ENCODE results near the gene MST1R.

MST1R gene

DNA sequence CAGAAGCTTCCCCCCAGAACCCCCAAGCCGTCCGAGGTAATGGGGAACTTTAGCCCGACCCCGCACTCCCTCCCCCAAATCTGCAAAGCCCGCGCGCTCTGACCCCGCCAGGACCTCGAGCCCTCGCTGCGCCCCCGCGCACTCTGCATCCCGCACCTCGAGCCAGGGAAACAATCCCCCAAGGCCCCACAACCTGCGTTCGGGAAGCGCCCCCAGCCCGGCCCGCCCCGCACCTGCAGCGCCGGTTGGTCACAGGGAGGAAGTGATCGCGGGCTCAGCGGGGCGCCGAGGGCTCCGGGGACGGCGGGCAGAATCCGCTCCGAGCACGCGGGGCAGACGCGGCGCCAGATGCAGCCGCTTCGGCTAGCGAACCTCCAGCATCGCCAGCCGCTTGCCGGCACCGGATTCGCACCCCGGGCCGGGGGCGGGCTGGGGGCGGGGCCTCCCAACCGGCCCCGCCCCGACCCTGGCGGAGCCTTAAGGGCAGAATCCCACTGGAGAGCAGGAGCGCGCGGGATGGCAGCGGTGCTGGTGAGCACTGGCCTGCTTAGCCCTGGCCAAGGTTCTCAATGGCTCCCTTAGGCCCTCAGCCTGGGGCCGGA, 34.0 kb downstream of the MST1R start, which contains the start of gene CAMKV:
Gene CAMKV (minus strand): TSS at position 382 of the 602 bp plus-strand sequence. CDS start 7,518 bp downstream, outside the sequence.
- Histone ChIP-seq H3K9ac (ENCODE audit: low read length) (no peak within 1 kb of the TSS), H3K4me1 (ENCODE audit: insufficient read depth, low read length, severe bottlenecking) (peaks cover 8% of the 10 kb centered on the region), H3K79me2 (ENCODE audit: insufficient read depth, low read length) (no peaks in the 10 kb centered on the region), H3K4me3 (ENCODE audit: low read depth, low read length, poor library complexity, severe bottlenecking) (peak within 1 kb of the TSS; percentile 36), H3K36me3 (ENCODE audit: insufficient read depth, low read length) (no peaks in the 10 kb centered on the region), H3K4me2 (ENCODE audit: low read length) (peak within 1 kb of the TSS; percentile 40), H3K27ac (ENCODE audit: low read depth, low read length, poor library complexity, severe bottlenecking) (no peak within 1 kb of the TSS), H3K9me3 (ENCODE audit: low read length) (no peaks in the 10 kb centered on the region), H4K20me1 (ENCODE audit: insufficient read depth, low read length) (no peaks in the 10 kb centered on the region), H3F3A (ENCODE audit: insufficient read depth, low read length) (no peaks in the 10 kb centered on the region), H3K27me3 (ENCODE audit: insufficient read depth, low read length) (no peaks in the 10 kb centered on the region), H2AFZ (ENCODE audit: low read length) (no peak within 1 kb of the TSS), H3K9me2 (ENCODE audit: low read depth, low read length) (no peaks in the 10 kb centered on the region)
- TF ChIP-seq, protein P1, sequence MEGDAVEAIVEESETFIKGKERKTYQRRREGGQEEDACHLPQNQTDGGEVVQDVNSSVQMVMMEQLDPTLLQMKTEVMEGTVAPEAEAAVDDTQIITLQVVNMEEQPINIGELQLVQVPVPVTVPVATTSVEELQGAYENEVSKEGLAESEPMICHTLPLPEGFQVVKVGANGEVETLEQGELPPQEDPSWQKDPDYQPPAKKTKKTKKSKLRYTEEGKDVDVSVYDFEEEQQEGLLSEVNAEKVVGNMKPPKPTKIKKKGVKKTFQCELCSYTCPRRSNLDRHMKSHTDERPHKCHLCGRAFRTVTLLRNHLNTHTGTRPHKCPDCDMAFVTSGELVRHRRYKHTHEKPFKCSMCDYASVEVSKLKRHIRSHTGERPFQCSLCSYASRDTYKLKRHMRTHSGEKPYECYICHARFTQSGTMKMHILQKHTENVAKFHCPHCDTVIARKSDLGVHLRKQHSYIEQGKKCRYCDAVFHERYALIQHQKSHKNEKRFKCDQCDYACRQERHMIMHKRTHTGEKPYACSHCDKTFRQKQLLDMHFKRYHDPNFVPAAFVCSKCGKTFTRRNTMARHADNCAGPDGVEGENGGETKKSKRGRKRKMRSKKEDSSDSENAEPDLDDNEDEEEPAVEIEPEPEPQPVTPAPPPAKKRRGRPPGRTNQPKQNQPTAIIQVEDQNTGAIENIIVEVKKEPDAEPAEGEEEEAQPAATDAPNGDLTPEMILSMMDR (IDR thresholded peaks at IDR 0.05; ENCODE audit: low read length), result no peak
- TF ChIP-seq EZH2 (IDR thresholded peaks at IDR 0.05; ENCODE audit: borderline replicate concordance, low read length), result no peak

DNA sequence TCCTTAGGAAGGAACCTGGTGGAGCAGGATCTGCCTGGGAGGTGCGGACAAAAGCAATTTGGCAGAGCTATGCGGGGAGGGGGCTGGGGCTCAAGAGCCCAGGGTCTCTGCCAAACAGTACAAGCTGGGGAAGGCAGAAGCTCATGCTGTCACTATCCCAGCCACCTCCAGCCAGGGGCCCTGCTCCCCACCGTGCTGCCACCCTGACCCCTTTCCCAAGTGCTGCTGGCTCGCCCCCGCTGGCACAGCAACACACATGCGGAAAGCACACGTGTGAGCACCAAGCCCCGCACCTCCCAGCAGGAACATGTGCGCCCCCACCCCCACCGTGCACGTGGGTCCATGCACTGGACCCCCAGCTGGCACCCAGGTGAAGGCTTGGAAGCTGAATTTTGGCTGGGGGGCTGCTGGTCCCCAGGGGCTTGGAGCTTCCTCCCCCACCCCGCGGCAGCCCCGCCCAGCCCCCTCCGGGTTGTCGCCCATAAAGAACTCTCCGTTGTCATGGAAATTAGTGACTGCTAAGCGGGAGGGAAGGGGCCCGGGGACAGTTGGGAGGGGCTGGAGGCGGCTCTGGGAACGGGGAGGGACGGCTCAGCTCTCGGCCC, 34.7 kb downstream of the MST1R start:
- H3K9ac ChIP-seq (ENCODE audit: low read length), result no peak overlapping the region
- peaks cover 8% of the 10 kb centered on the region for H3K4me1 ChIP-seq (ENCODE audit: insufficient read depth, low read length, severe bottlenecking)
- TF ChIP-seq EZH2 (IDR thresholded peaks at IDR 0.05; ENCODE audit: borderline replicate concordance, low read length), result no peak
- TF ChIP-seq, protein P1 (IDR thresholded peaks at IDR 0.05; ENCODE audit: low read length), result no peak
- H3K27me3 ChIP-seq (ENCODE audit: insufficient read depth, low read length), result no peaks in the 10 kb centered on the region
- H3K27ac ChIP-seq (ENCODE audit: low read depth, low read length, poor library complexity, severe bottlenecking), result no peak overlapping the region
- no peaks in the 10 kb centered on the region for H3F3A ChIP-seq (ENCODE audit: insufficient read depth, low read length)
- H3K9me3 ChIP-seq (ENCODE audit: low read length), result no peaks in the 10 kb centered on the region
- H4K20me1 ChIP-seq (ENCODE audit: insufficient read depth, low read length), result no peaks in the 10 kb centered on the region
- peak overlapping the region; percentile 40 for H3K4me2 ChIP-seq (ENCODE audit: low read length)
- H3K36me3 ChIP-seq (ENCODE audit: insufficient read depth, low read length), result no peaks in the 10 kb centered on the region
- H2AFZ ChIP-seq (ENCODE audit: low read length), result no peak overlapping the region
- H3K79me2 ChIP-seq (ENCODE audit: insufficient read depth, low read length), result no peaks in the 10 kb centered on the region
- H3K9me2 ChIP-seq (ENCODE audit: low read depth, low read length), result no peaks in the 10 kb centered on the region
- H3K4me3 ChIP-seq (ENCODE audit: low read depth, low read length, poor library complexity, severe bottlenecking), result peak overlapping the region; percentile 36

DNA sequence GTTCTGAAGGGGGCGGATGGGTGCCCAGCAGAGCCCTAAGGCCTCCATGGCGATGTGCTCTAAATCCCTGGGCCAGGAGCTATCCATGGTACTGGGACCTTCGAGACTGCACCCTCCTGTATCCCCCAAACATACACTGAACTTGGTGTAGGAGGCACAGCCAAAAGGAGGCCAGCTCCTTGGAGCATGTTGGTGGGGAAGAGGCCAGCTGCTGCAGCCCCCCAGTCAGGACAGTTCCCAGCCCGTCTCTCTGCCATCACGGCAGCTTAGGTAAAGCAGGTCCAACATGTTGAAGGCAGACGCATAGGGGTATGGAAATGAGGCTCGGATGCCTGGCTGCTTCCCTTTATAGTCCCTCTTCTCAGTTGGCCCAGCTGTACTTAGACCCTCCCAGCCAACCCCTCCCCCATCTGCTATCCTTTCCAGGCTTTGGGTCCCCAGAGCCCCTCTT, 35.8 kb downstream of the MST1R start:
- H3K4me2 ChIP-seq (ENCODE audit: low read length), result no peak overlapping the region
- H3K9ac ChIP-seq (ENCODE audit: low read length), result no peak overlapping the region
- H3K79me2 ChIP-seq (ENCODE audit: insufficient read depth, low read length), result no peaks in the 10 kb centered on the region
- no peaks in the 10 kb centered on the region for H3K9me2 ChIP-seq (ENCODE audit: low read depth, low read length)
- H3K4me1 ChIP-seq (ENCODE audit: insufficient read depth, low read length, severe bottlenecking), result peaks cover 8% of the 10 kb centered on the region
- H3K9me3 ChIP-seq (ENCODE audit: low read length), result no peaks in the 10 kb centered on the region
- no peaks in the 10 kb centered on the region for H3F3A ChIP-seq (ENCODE audit: insufficient read depth, low read length)
- no peaks in the 10 kb centered on the region for H3K27me3 ChIP-seq (ENCODE audit: insufficient read depth, low read length)
- H3K27ac ChIP-seq (ENCODE audit: low read depth, low read length, poor library complexity, severe bottlenecking), result no peak overlapping the region
- TF ChIP-seq EZH2 (IDR thresholded peaks at IDR 0.05; ENCODE audit: borderline replicate concordance, low read length), result no peak
- TF ChIP-seq, protein P1 (IDR thresholded peaks at IDR 0.05; ENCODE audit: low read length), result no peak
- H3K36me3 ChIP-seq (ENCODE audit: insufficient read depth, low read length), result no peaks in the 10 kb centered on the region
- H2AFZ ChIP-seq (ENCODE audit: low read length), result no peak overlapping the region
- no peak overlapping the region for H3K4me3 ChIP-seq (ENCODE audit: low read depth, low read length, poor library complexity, severe bottlenecking)
- H4K20me1 ChIP-seq (ENCODE audit: insufficient read depth, low read length), result no peaks in the 10 kb centered on the region
